ENCODE data around the gene PPL. TPM values are rescaled to one million over a fixed set of nuclear protein-coding genes. Genes with fewer than 3 reads are reported as not detected.

PPL gene
- total RNA-seq, 1 experiment from 2014 or later: 56.4 TPM

- H3K4me2 ChIP-seq (ENCODE audit: low read length): no peak overlapping the region
- RAD21 ChIA-PET (ENCODE audit: low non-redundant PET in 1 of 2, low total read pairs in 2 of 2, uncharacterized antibody in 2 of 2, unreplicated experiment in 2 of 2): interaction anchor here in 1 of 2 experiments (0.6 kb wide), 1 partner anchor 49 kb away, joined by 3 read pairs; no protein-coding TSS in a partner anchor
- no peaks in the 10 kb centered on the region; a peak in 1 of 4 replicates for H3K9me3 ChIP-seq (ENCODE audit: control insufficient read depth in 1 of 2, insufficient read depth in 1 of 2, low read depth in 1 of 2, low read length in 2 of 2)
- ATAC-seq (no peak), DNase-seq (ENCODE audit: low read depth, low spot score) (no peak)
- no TSS peak for BruUV-seq (replicated peaks)
- H3K4me1 ChIP-seq (ENCODE audit: control insufficient read depth in 1 of 2, insufficient read depth in 2 of 2, low read length in 2 of 2): peaks cover 21 to 27% of the 10 kb centered on the region in 2 experiments
- no peak overlapping the region for H2AFZ ChIP-seq (ENCODE audit: low read depth, low read length, poor library complexity, severe bottlenecking)
- H3K27me3 ChIP-seq (ENCODE audit: insufficient read depth, low read length): no peaks in the 10 kb centered on the region
- peaks cover 8% of the 10 kb centered on the region; the same call in 1 of the 2 replicates for H4K20me1 ChIP-seq (ENCODE audit: insufficient read depth)
- no peak for TF ChIP-seq SP1 (IDR thresholded peaks at IDR 0.05; ENCODE audit: low read depth)
- no peak for TF ChIP-seq FOSL1 (IDR thresholded peaks at IDR 0.05; ENCODE audit: low read depth)
- TF ChIP-seq ZNF274 (IDR thresholded peaks at IDR 0.05; ENCODE audit: low read depth, low read length): no peak
- no peak for TF ChIP-seq EGR1 (IDR thresholded peaks at IDR 0.05; ENCODE audit: low read depth)
- TF ChIP-seq POLR2AphosphoS5 (IDR thresholded peaks at IDR 0.05; ENCODE audit: low read depth, low read length): no peak
- TF ChIP-seq REST (IDR thresholded peaks at IDR 0.05; ENCODE audit: low read depth): no peak
- no peak for TF ChIP-seq ZFX (IDR thresholded peaks at IDR 0.05)
- TF ChIP-seq ATF3 (IDR thresholded peaks at IDR 0.05): no peak
- no peak for TF ChIP-seq CBX3 (IDR thresholded peaks at IDR 0.05; ENCODE audit: low read depth)
- no peak for TF ChIP-seq EZH2 (IDR thresholded peaks at IDR 0.05)
- TF ChIP-seq POLR2A (IDR thresholded peaks at IDR 0.05; ENCODE audit: borderline replicate concordance, extremely low read depth, insufficient read depth, insufficient read length): no peak
- TF ChIP-seq CEBPB (IDR thresholded peaks at IDR 0.05; ENCODE audit: low read depth): no peak
- H3K9me2 ChIP-seq (ENCODE audit: insufficient read depth): no peaks in the 10 kb centered on the region
- no peaks in the 10 kb centered on the region for H3K79me2 ChIP-seq (ENCODE audit: insufficient read depth, low read length)
- peaks cover 33 to 40% of the 10 kb centered on the region in 2 experiments for H3K36me3 ChIP-seq (ENCODE audit: control insufficient read depth in 1 of 2, insufficient read depth in 2 of 2, low read length in 2 of 2)
- no peak overlapping the region for H3K9ac ChIP-seq (ENCODE audit: low read length)
- H3K4me3 ChIP-seq (replicated peaks in 1 of 2; ENCODE audit: low read depth in 1 of 2, low read length in 2 of 2): no peak overlapping the region
- intact Hi-C loops (cut with micrococcal nuclease): no loop called here
- H3K27ac ChIP-seq (ENCODE audit: low read depth, low read length): no peak overlapping the region
- CTCF ChIA-PET: no interaction called here
- POLR2A ChIA-PET: no interaction called here
These were observed 52.7 kb downstream of the PPL start for GRCh38 chr16:4884209-4884608.
